Activated CD8-positive, alpha-beta memory T cell treated with anti-CD3 and anti-CD28 coated beads, Interleukin-2, amount 50 U/mL, for 4 hours (primary cell): ENCODE measurements around the gene RPL19.

Source experiments
- DNase-seq: peaks from one replicate; pipeline ENCODE4 v3.0.0-alpha.2; 2020

Gene RPL19

GRCh38 chr17:39199820-39200069, 338 bp upstream of the RPL19 start:
- peak; percentile 83 for DNase-seq

GRCh38 chr17:39200957-39201510, 951 bp downstream of the RPL19 start:
- DNase-seq = no peak

GRCh38 chr17:39204245-39204644, 4.2 kb downstream of the RPL19 start:
- DNase-seq = no peak

GRCh38 chr17:39205112-39205526, 5.0 kb downstream of the RPL19 start:
- no peak for DNase-seq

- DNase-seq = peak; percentile 55
These were observed 8.1 kb downstream of the RPL19 start for GRCh38 chr17:39208136-39208535.

GRCh38 chr17:39208893-39209292, 8.8 kb downstream of the RPL19 start:
- DNase-seq = no peak

- DNase-seq = peak; percentile 90
These were observed 9.4 kb downstream of the RPL19 start for GRCh38 chr17:39209317-39210092.

GRCh38 chr17:39210093-39210434, 10.0 kb downstream of the RPL19 start:
- no peak for DNase-seq

GRCh38 chr17:39212195-39212810, 12.2 kb downstream of the RPL19 start:
- no peak for DNase-seq

GRCh38 chr17:39212841-39213480, 12.9 kb downstream of the RPL19 start:
- DNase-seq = no peak

- DNase-seq = no peak
These were observed 13.8 kb downstream of the RPL19 start for GRCh38 chr17:39213852-39214251.

- DNase-seq = no peak
These were observed 17.8 kb downstream of the RPL19 start for GRCh38 chr17:39217734-39218369.

- DNase-seq = no peak
These were observed 18.8 kb downstream of the RPL19 start for GRCh38 chr17:39218906-39219305.

- DNase-seq = no peak
These were observed 19.6 kb downstream of the RPL19 start for GRCh38 chr17:39219647-39220154.

- DNase-seq = no peak
These were observed 21.5 kb downstream of the RPL19 start for GRCh38 chr17:39221572-39221971.

- no peak for DNase-seq
These were observed 22.1 kb downstream of the RPL19 start for GRCh38 chr17:39222151-39222550.

- no peak for DNase-seq
These were observed 23.1 kb downstream of the RPL19 start for GRCh38 chr17:39222866-39223834.

- DNase-seq = no peak
These were observed 24.1 kb downstream of the RPL19 start for GRCh38 chr17:39223907-39224777.

GRCh38 chr17:39224778-39225307, 24.8 kb downstream of the RPL19 start:
- no peak for DNase-seq

- DNase-seq = no peak
These were observed 25.4 kb downstream of the RPL19 start, which contains the start of gene STAC2 for GRCh38 chr17:39225308-39225958. STAC2 (minus strand) TSS chr17:39225945; CDS start chr17:39225502, 443 bp downstream.
